ENCODE data around the gene IVL.

IVL gene

DNA sequence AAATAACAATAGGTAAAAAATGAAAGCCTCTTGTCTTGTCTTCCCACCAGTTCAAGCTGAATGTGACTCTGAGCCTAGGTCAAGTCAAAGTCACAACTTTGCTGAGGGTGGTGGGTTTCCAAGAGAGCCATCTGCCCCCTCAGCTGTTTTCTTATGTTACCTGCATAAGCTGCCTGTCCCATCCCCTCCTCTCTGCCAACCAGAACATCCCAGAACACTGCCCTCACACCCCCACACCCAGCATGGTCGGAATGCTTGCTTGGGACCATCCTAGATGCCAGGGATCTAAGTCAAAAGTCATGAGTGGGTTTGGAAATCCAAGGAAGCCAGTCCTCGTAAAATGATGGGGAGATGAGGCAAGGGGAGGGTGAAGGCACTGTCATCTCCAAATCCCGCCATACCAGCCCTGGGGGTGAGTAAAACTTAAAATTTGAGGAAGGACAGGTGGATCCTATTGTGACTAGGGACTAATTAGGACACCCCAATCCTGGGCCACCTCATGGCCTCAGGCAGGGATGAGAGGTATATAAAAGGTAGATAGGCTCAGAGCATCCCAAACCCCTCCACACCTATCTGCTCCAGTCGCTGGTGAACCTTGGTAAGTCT, 38.4 kb downstream of the IVL start, which contains the start of gene SPRR5:
Gene SPRR5 (plus strand): TSS at position 556 of the 606 bp plus-strand sequence. CDS start 1,349 bp downstream, outside the sequence.
- DNase-seq (ENCODE audit: low spot score) = no peak

DNA sequence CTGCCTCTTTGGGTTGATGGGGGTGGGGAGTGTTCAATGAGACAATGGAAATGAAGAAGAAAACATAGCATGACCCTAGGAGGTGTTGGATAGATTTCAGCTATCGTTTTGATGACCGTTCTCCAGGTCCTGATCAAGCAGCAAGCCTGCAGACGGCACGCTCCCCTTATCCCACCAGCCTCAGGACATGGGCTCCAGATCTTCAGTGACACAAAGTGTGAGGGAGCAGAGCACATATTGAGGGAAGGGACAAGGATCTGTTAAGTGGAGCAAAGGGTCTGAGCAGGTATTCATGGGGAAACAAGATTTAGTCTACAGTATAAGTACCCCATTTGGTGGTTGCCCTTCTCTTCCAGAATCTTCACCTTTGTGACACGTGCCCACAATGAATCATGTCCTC, 43.4 kb downstream of the IVL start:
- no peak for DNase-seq (ENCODE audit: low spot score)

DNA sequence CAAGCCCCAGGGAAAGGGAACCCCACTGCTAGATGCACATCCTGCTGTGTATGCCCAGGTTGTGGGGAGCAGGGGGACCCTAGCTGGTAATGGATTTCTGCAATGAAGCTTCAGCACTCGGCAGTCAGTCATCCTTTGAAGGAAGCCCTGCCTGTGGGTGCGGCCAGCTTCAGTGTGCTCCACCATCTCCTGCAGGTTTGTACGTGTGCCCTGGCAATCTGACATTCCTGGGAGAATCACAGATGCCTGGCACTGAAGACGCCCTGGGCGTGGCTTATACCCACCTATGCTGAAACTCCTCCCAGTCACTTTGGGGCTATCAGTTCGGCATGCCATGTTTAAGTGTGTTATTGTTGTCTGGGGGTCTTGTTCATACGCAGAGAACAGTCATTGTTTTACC, 45.4 kb downstream of the IVL start:
- no peak for DNase-seq (ENCODE audit: low spot score)

DNA sequence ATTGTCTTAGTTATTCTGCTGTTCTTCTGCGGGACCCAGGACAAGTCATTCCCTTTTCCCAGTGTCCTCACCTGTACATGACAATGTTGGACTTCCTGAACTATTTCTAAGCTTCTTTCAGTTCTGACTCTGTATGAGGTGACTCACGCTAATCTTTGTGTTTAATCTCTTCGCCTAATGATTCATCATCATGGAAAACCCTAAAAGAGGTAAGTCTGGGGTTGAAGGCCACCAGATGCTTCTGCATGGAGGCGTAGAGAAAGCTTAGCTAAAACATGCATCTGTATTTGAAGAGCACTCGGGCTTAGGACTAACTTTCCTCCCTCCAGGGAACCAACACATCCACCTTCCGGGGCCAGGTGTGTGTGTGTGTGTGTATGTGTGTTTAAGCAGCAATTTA, 46.1 kb downstream of the IVL start:
- no peak for DNase-seq (ENCODE audit: low spot score)

DNA sequence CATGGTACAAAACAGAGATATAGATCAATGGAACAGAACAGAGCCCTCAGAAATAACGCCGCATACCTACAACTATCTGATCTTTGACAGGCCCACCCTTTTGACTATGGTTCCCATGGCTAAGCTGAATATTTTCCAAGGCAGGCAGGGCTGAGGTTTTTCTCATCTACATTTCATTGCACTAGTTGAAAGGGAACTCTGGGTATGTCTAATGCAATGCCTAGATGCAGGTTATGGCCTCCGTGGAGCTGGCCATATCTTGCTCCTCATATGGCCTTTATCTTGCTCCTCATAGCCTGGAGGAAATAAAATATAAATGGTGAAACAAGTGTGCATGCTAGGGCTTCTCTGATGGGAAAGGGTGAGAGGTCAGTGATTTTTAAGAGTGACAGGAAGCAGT, 49.2 kb downstream of the IVL start:
- DNase-seq (ENCODE audit: low spot score) = no peak

DNA sequence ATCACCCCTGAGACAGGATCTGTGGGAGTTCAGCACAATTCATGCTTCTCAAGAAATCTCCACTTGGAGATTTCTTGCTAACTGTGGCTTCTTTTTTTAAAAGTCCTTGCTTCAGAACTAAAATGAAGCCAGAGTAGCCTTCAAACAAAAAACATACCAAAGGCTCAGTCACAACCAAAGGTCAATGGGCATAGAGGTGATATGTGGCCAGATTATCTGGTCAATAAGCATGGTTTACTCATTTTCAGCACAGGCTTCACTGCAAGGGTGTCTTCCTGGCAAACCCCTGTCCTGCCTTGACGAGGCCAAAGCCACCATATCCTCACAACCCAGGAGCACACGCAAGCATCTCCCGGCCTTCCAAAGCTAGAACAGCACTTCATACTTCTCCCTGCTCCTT, 50.9 kb downstream of the IVL start:
- no peak for DNase-seq (ENCODE audit: low spot score)

DNA sequence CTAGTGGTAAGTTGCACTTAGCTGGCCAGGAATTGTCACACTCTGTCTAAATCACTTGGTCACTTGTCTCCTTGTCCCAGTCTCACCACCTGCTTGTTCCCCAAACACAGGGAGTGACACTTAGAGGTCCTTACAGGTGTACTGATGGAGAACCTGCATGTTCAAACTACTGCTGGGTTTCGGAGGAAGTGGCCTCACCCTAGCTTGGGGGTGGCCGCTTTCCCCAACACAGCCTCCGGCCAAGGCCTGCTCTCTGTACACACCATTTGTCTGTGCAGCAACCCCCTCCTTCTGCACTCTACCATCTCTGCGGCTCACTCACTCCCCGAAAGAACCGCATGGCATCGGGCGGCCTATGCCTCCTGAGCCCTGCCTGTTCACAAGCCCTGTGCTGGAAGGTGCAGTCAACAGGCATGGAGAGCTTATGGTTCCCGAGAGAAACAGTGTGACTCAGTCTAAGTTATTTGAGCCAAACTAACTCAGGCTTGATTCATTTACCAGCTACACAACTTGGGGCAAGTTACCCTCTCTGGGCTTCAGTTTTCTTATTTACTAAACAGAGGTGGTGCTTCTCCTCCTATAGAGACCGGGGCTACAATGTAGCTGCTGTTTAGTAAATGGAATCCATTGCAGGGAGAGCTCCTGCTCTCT, 51.6 kb downstream of the IVL start:
- no peak for DNase-seq (ENCODE audit: low spot score)

DNA sequence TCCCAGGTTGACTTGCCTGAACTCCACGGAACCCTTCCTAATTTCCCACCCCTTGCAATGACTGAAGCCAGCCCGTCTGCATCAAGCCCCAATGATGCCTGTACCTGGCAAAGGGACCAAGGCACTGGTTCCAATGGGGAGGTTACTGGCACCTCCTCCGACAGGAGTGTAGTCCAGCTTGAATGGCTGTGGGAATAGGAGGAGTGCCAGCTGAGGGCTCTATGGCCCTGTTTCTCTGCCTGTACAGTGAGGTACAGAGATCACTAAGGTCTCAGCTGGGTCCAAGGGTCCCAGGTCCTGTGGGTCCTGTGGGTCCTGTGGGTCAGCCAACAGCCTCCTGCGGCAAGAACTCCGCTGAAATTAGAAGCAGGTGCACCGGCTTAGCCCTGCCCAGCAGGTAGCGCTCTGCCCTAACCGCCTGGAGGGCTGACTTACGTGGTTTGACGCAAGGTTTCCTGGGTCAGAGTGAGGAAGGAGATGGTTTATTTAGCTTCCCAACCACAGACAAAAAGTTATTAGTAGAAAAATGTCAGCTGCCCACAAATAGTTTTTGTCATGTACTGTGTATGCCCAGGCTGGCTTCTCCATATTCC, 52.2 kb downstream of the IVL start:
- no peak for DNase-seq (ENCODE audit: low spot score)
